HG03565 (cell line): ENCODE results near the gene HJURP.

Experiments
- ATAC-seq: cut with Tn5 transposase; IDR thresholded peaks from one replicate; pipeline ENCODE4 v1.9.1; 2021; ENCODE audit warnings: mild to moderate bottlenecking, moderate library complexity; ENCODE audit not compliant: unreplicated experiment

HJURP gene

GRCh38 chr2:233796254-233796653, 58.1 kb downstream of the HJURP start:
- no peak for ATAC-seq

GRCh38 chr2:233795735-233796171, 58.6 kb downstream of the HJURP start:
- ATAC-seq, result no peak

DNA sequence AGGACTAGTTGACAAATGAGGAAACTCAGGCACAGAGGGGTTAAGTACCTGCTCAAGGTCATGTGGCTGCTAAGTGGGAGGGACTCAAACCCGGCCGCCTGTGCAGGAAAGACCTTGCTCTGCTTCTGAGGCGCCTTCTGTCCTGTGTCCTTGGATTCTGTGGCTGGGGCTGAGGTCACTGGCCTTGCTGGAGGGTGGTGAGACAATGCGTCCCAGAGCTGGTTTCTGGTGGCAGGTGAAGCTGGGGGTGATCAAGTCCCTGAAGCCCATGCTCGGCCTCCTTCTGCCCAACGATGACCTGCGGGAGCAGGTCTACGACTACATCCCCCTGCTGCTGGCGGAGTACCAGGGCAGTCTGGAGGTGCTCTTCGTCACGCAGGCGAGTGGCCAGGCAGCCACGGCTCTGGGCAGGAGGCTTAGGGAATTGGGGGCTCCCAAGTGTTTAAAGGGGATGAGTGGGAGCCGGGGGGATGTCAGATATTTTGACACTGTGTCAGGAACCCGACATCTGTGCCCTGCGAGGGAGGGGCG, 60.1 kb downstream of the HJURP start:
- no peak for ATAC-seq

- ATAC-seq, result no peak
These were observed 60.7 kb downstream of the HJURP start for GRCh38 chr2:233793465-233794127.

GRCh38 chr2:233792720-233793119, 61.6 kb downstream of the HJURP start:
- ATAC-seq, result no peak

- ATAC-seq, result no peak
These were observed 62.4 kb downstream of the HJURP start for GRCh38 chr2:233791883-233792329.

DNA sequence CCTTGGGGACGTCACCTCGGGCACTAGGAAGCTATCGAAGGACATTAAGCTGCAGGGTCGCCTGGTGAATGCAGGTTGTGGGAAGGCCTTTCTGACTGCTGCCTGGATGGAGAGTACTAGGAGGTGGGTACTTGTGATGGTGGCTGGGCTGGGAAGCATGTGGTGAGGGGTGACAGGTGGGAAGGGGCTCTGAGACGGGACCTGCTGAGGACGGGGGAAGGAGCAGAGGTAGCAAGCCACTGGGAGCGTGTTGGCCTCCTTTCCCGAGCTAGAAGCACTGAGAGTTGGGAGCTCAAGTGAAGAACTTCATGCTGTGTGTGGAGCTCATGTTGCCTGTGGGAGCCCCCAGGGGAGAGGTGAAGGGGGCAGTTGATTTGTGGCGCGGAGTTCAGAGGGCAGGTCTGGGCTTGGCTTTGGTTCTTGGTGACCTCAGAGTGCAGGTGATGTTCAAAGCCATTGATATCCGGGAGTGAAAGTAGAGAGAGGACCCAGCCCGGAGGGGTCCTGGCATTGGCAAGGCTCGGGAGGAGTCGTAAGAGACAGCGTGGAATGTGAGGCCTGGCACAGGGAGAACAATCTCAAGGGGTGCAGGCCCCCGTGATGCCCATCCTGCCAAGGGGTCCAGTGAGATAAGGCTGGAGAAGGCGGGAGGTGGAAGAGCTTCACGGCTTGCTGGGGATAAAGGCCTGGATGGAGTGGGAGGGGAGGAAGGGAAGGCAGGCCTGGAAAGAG, 63.0 kb downstream of the HJURP start:
- ATAC-seq, result no peak

DNA sequence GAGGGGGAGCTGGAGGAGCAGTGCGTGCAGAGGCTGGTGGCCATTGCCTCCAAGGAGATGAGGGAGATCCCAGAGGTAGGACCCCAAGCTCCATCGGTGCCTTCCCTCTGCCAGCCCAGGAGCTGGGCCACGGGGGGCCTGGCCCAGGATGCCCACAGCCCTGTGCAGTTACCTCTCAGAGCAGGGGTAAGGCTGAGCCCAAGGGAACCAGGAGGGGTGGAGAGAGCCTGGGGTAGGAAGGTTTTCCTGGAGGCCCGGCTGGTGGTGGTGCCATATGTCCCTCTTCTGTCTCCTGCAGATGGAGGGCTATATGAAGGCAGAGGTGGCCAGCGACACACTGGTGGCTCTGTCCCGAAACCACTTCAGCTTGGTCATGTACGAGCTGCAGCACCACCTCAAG, 64.8 kb downstream of the HJURP start:
- no peak for ATAC-seq
